Measurements from ENCODE around the gene ALK. TPM values are rescaled to one million over a fixed set of nuclear protein-coding genes. Genes with fewer than 3 reads are reported as not detected.

Gene ALK
- total RNA-seq, 2 donors from 2014 or later: under 0.01 to 0.26 TPM

DNA sequence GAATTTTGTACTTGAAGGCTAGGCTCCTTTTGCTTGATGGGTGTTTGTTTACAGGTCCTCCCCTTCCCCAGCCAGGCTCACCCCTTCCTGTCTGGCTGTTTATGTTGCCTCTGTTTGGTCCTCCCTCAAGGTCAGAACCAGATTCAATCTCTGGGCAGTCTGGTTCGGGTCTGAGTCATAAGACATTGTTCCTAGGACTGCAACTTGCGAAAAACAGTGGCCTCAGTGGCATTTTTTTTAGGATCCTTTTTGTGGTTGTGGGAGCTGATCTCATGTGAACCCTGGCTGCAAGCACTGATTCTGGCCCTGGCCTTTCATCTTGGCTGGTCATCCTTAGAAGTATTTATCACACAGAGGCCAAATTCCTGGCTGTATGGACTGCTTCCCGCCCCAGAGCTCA lies 435.8 kb downstream of the ALK start:
- 57 to 58% methylated on average over 3 of the region's 3 CpGs for WGBS, 2 donors
- no peak overlapping the region for H3K27ac ChIP-seq
- intact Hi-C loops (cut with DNase I): no loop called here
- H3K27me3 ChIP-seq: no peaks in the 10 kb centered on the region
- H3K4me3 ChIP-seq: no peak overlapping the region
- no peaks in the 10 kb centered on the region for H3K9me3 ChIP-seq
- TF ChIP-seq, protein P1, sequence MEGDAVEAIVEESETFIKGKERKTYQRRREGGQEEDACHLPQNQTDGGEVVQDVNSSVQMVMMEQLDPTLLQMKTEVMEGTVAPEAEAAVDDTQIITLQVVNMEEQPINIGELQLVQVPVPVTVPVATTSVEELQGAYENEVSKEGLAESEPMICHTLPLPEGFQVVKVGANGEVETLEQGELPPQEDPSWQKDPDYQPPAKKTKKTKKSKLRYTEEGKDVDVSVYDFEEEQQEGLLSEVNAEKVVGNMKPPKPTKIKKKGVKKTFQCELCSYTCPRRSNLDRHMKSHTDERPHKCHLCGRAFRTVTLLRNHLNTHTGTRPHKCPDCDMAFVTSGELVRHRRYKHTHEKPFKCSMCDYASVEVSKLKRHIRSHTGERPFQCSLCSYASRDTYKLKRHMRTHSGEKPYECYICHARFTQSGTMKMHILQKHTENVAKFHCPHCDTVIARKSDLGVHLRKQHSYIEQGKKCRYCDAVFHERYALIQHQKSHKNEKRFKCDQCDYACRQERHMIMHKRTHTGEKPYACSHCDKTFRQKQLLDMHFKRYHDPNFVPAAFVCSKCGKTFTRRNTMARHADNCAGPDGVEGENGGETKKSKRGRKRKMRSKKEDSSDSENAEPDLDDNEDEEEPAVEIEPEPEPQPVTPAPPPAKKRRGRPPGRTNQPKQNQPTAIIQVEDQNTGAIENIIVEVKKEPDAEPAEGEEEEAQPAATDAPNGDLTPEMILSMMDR (IDR thresholded peaks at IDR 0.05): no peak
- no peak for TF ChIP-seq POLR2A (IDR thresholded peaks at IDR 0.05)
- H3K36me3 ChIP-seq (replicated peaks in 1 of 2; ENCODE audit: insufficient read depth in 1 of 2, low read depth in 2 of 2): no peaks in the 10 kb centered on the region
- H3K4me1 ChIP-seq: peaks cover 11% of the 10 kb centered on the region
- DNase-seq (no peak), ATAC-seq (no peak)

DNA sequence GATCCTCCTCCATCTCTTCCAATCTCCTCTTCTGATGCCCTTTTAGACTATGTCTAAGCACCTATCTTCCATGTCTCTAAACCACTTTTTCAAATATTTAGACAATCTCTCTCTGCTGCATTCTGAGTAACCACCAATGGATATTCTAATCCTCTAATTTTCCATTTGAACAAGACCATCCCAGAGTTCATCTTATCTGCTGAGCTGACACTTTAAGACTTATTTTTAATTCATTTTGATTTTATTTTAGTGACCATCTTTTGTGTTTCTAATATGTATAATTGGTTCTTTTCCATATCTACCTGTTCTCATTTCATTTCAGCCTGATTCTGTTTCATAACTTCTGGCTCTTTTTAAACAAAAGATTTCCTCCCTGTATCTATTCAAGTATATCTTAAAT lies 436.3 kb downstream of the ALK start:
- intact Hi-C loops (cut with DNase I): no loop called here
- TF ChIP-seq, protein P1 (IDR thresholded peaks at IDR 0.05): no peak
- TF ChIP-seq POLR2A (IDR thresholded peaks at IDR 0.05): no peak
- DNase-seq (no peak), ATAC-seq (no peak)
- H3K9me3 ChIP-seq: no peaks in the 10 kb centered on the region
- H3K36me3 ChIP-seq (replicated peaks in 1 of 2; ENCODE audit: insufficient read depth in 1 of 2, low read depth in 2 of 2): no peaks in the 10 kb centered on the region
- no peak overlapping the region for H3K27ac ChIP-seq
- H3K27me3 ChIP-seq: no peaks in the 10 kb centered on the region
- H3K4me3 ChIP-seq: no peak overlapping the region
- H3K4me1 ChIP-seq: peaks cover 10% of the 10 kb centered on the region

DNA sequence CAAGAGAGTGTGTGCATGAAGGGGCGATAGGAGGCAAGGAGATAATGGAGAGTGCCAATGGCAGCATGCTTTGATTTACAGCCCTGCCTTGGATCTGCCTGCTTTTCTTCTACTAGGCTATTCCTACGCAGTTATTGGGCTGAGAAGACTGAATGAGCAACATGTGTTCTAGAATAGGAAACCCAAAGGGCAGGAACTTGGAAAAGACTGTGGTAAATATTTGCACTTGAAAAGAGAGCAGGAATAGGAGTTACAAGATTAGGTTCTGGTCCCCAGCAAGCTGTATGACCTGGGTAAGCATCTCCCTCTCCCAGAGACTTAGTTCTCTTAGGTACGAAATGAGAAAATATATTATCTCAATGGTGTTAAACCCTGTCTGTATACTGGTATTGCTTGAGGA lies 438.5 kb downstream of the ALK start:
- 29 to 40% methylated on average over 3 of the region's 3 CpGs for WGBS, 2 donors
- TF ChIP-seq, protein P1 (IDR thresholded peaks at IDR 0.05): no peak
- no peak for TF ChIP-seq POLR2A (IDR thresholded peaks at IDR 0.05)
- Histone ChIP-seq H3K9me3 (no peaks in the 10 kb centered on the region), H3K4me1 (peaks cover 6% of the 10 kb centered on the region), H3K27ac (no peak overlapping the region), H3K4me3 (no peak overlapping the region), H3K27me3 (no peaks in the 10 kb centered on the region), H3K36me3 (replicated peaks in 1 of 2; ENCODE audit: insufficient read depth in 1 of 2, low read depth in 2 of 2) (no peaks in the 10 kb centered on the region)
- DNase-seq (no peak), ATAC-seq (no peak)
- intact Hi-C loops (cut with DNase I): no loop called here

DNA sequence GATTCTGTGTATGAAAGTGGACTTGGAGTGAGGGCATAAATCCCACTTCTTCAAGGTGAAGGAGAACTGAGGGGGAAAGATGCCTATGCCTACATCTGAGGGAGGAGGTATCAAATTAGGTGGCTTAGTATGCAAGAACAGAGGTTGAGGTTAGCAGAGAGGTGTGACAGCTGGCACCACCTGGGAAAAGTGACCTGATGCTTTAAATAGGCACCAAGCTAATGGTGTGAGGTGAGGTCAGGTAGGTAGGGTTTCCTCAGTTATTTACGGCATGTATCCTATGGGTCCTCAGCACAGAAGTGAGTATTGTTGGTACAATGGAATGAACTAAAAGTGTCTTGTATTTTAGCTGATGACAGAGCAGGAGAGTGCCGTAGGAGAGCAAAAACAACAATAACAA lies 439.0 kb downstream of the ALK start:
- Histone ChIP-seq H3K4me1 (peaks cover 6% of the 10 kb centered on the region), H3K27ac (no peak overlapping the region), H3K36me3 (replicated peaks in 1 of 2; ENCODE audit: insufficient read depth in 1 of 2, low read depth in 2 of 2) (no peaks in the 10 kb centered on the region), H3K9me3 (no peaks in the 10 kb centered on the region), H3K27me3 (no peaks in the 10 kb centered on the region), H3K4me3 (no peak overlapping the region)
- WGBS, 2 donors: 92 to 96% methylated on average over 2 of the region's 2 CpGs
- intact Hi-C loops (cut with DNase I): no loop called here
- DNase-seq (no peak), ATAC-seq (no peak)
- TF ChIP-seq, protein P1 (IDR thresholded peaks at IDR 0.05): no peak
- TF ChIP-seq POLR2A (IDR thresholded peaks at IDR 0.05): no peak

DNA sequence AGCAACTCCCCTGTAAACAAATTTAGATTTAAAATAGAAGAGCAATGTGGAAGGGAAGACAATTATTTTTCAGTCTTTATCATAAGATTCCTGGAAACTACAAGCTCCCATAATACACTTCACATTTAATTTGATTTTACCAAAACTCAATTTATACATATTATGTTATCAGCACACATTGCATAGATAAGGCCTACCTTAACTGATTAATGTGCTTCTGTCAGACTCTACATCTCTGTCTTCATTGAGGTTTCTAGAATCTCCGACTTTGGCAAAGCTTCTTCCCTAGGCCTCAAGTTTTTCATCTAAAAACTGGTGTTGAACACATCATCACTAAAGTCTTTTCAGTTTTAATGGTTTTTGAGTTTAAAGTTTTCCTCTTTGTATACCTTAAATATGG lies 440.1 kb downstream of the ALK start:
- Histone ChIP-seq H3K27ac (no peak overlapping the region), H3K4me1 (peaks cover 6% of the 10 kb centered on the region), H3K36me3 (replicated peaks in 1 of 2; ENCODE audit: insufficient read depth in 1 of 2, low read depth in 2 of 2) (no peaks in the 10 kb centered on the region), H3K27me3 (no peaks in the 10 kb centered on the region), H3K9me3 (no peaks in the 10 kb centered on the region), H3K4me3 (no peak overlapping the region)
- no peak for TF ChIP-seq POLR2A (IDR thresholded peaks at IDR 0.05)
- TF ChIP-seq, protein P1 (IDR thresholded peaks at IDR 0.05): no peak
- DNase-seq: no peak
- ATAC-seq: no peak
- intact Hi-C loops (cut with DNase I): no loop called here
- 86 to 97% methylated on average over 1 of the region's 1 CpG for WGBS, 2 donors
